Kidney epithelial cell (primary cell): ENCODE data around the gene SYTL2. TPM values are rescaled to one million over a fixed set of nuclear protein-coding genes. Genes with fewer than 3 reads are reported as not detected.
A peak's percentile ranks its signal among the peaks of the same experiment; 100 is the strongest.

Source experiments
- DNase-seq: peaks from one replicate; pipeline ENCODE4 v3.0.0-alpha.2; 2010; ENCODE audit warnings: low read depth
- H3K27me3 ChIP-seq: 2 replicates; pipeline ENCODE4 v1.6.0; 2011; ENCODE audit warnings: low read length; ENCODE audit not compliant: control insufficient read depth, insufficient read depth
- H3K36me3 ChIP-seq: 2 replicates; pipeline ENCODE4 v1.5.1; 2011; ENCODE audit warnings: low read length; ENCODE audit not compliant: control insufficient read depth, insufficient read depth
- H3K4me3 ChIP-seq: 2 replicates; pipeline ENCODE4 v1.5.1; 2011; ENCODE audit warnings: low read depth, mild to moderate bottlenecking, control low read depth, low read length
- total RNA-seq: library from RNA; depleted of rRNA; stranded (reverse); fragments of >200 nt; gene quantifications from 2 replicates; pipeline ENCODE4 v1.2.3, GENCODE V29; 2015
- TF ChIP-seq, protein P1 (sequence below): IDR thresholded peaks from 2 replicates; pipeline ENCODE4 v1.5.1; 2011; ENCODE audit warnings: mild to moderate bottlenecking, moderate library complexity, low read length, control low read depth, inconsistent platforms; ENCODE audit not compliant: insufficient read depth, poor library complexity, severe bottlenecking

SYTL2 gene
- total RNA-seq, 1 donor from 2014 or later: 7.5 TPM

DNA sequence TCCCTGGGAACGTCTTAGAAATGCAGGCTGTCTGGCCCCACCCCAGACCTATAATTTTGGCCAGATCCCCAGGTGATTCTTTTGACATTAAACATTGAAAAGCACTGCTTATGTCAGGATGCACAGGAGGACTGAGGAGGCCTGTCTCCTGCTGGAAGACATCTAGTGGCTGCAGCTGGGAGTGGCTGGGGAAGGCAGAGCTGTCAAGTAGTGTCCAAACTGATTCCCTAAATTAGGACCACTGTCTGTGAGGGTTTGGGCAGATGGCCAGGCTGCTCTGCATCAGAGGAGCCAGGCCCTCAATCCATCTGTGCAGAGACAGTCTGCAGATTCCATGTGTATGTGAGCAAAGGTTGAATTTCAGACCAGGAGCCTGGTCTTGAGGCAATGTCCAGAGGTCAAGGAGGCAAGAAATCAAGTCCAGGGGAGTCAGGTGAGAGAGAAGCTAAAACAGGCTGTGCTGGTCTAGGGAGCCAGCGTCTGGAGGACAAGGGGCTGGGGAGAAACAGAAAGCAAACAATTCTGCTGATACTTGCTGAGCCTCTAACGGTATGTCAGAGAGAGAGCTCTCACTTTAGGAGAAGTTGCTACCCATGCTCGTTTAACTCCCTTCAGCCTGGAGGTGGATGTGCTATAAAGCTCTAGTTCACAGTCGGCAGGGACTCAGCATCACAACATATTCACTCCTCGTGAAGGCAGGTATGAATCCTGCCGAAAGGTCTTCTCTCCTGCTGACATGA, 15.3 kb upstream of the SYTL2 start:
- Histone ChIP-seq H3K4me3 (no peak overlapping the region), H3K27me3 (no peaks in the 10 kb centered on the region), H3K36me3 (no peaks in the 10 kb centered on the region)
- TF ChIP-seq, protein P1, sequence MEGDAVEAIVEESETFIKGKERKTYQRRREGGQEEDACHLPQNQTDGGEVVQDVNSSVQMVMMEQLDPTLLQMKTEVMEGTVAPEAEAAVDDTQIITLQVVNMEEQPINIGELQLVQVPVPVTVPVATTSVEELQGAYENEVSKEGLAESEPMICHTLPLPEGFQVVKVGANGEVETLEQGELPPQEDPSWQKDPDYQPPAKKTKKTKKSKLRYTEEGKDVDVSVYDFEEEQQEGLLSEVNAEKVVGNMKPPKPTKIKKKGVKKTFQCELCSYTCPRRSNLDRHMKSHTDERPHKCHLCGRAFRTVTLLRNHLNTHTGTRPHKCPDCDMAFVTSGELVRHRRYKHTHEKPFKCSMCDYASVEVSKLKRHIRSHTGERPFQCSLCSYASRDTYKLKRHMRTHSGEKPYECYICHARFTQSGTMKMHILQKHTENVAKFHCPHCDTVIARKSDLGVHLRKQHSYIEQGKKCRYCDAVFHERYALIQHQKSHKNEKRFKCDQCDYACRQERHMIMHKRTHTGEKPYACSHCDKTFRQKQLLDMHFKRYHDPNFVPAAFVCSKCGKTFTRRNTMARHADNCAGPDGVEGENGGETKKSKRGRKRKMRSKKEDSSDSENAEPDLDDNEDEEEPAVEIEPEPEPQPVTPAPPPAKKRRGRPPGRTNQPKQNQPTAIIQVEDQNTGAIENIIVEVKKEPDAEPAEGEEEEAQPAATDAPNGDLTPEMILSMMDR: peak; percentile 64
- no peak for DNase-seq

DNA sequence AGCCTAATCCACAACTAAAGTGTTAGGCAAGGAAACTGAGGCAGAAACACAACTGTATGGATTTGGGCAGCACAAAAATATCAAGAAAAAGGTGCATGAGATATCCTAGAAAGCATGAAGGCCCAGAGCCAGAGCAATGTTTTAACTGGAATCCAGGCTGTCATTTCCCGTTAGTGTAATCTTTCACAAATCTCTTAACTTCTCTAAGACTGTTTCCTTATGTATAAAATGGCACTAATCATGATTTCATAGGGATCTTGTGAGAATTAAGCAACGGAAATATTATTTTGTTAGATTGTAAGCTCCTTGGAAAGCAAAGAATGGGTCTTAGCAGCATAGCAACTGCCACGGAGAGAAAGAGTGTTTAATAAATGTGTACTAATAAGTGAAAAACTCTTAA, 14.7 kb upstream of the SYTL2 start:
- TF ChIP-seq, protein P1: no peak
- Histone ChIP-seq H3K36me3 (no peaks in the 10 kb centered on the region), H3K4me3 (no peak overlapping the region), H3K27me3 (no peaks in the 10 kb centered on the region)
- DNase-seq: no peak

DNA sequence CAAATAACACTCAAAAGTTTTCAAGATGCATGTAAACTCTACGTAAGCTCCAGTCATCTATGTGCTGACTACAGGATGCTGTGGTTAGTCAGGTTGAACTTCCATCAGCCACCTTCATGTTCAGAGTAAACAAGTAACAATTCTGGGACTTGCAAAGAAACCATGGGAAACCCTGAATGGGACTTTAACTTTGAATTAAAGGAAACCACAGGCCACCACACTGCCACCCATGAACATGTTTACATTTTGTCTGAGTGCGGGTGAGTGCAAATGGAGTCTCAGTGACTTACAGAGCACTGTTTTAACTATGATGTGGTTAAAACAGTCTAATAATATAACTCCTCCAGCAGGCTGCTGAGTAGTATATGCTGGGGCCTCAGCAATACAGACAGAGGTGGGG, 12.9 kb upstream of the SYTL2 start:
- H3K36me3 ChIP-seq: no peaks in the 10 kb centered on the region
- TF ChIP-seq, protein P1: no peak
- no peak for DNase-seq

DNA sequence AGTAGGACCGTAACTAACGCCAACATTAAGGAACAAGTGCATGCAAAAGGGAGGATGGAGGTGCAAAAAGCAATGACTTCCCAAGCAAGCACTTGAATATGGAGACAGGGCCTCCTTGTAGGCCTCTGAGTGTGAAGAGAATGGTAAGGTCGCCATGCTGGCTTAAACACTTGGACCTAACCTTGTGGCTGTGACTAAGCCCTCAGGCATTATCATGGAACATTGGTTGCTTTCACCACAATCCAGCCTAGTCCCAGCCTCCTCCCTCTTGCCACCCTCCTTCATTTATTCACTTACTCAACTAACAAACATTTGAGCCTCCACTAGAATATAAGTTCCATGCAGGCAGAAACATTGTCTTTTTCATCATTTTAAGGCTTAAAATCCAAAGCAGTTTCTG, 11.9 kb upstream of the SYTL2 start:
- Histone ChIP-seq H3K27me3 (no peaks in the 10 kb centered on the region), H3K36me3 (no peaks in the 10 kb centered on the region), H3K4me3 (no peak overlapping the region)
- DNase-seq: peak; percentile 45
- TF ChIP-seq, protein P1: no peak

More for the DNA sequence above, 12.9 kb upstream of the SYTL2 start:
- Histone ChIP-seq H3K27me3 (no peaks in the 10 kb centered on the region), H3K4me3 (no peak overlapping the region)

DNA sequence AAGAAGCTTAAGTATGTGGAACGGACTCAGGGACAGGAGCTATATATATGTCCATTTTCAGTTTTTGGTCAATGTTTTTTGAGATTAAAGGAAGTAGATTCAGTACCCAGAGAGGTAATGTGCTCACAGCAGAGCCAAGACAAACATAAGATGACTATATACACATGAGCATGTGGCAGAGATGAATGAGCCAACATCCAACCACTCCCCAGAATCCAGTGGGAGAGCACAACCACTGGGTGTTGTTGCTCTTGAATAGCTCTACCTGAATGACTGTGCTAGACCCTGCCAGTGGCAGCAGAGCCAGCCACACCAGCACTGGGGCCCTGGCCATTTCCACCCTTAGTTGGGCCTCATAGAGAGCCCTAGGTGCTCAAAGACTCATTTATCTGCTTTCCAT, 10.7 kb upstream of the SYTL2 start:
- Histone ChIP-seq H3K4me3 (no peak overlapping the region), H3K36me3 (no peaks in the 10 kb centered on the region), H3K27me3 (no peaks in the 10 kb centered on the region)
- peak; percentile 49 for DNase-seq
- TF ChIP-seq, protein P1: no peak

DNA sequence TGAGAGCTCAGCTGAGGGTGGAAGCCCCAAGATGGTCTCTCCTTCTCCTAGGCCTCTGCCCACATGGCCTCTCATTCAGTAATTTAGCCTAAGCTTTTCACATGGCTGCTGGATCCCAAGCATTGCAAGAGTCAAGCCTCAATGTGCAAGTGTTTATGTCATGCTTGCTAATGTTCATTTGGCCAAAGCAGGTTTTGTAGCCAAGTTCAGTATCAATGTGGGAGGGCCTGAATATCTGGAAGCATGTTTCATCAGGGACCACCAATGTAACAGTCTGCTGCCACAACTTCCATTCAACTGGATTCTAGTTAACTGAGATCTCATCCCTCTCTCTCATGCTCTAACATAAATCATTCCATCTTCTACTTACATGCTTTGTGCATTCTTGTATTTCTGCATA, 8.5 kb upstream of the SYTL2 start:
- DNase-seq: no peak
- H3K4me3 ChIP-seq: no peak overlapping the region
- H3K36me3 ChIP-seq: no peaks in the 10 kb centered on the region
- no peaks in the 10 kb centered on the region for H3K27me3 ChIP-seq
- TF ChIP-seq, protein P1: no peak
